ENCODE results near the gene HMGXB3.

HMGXB3 gene

DNA sequence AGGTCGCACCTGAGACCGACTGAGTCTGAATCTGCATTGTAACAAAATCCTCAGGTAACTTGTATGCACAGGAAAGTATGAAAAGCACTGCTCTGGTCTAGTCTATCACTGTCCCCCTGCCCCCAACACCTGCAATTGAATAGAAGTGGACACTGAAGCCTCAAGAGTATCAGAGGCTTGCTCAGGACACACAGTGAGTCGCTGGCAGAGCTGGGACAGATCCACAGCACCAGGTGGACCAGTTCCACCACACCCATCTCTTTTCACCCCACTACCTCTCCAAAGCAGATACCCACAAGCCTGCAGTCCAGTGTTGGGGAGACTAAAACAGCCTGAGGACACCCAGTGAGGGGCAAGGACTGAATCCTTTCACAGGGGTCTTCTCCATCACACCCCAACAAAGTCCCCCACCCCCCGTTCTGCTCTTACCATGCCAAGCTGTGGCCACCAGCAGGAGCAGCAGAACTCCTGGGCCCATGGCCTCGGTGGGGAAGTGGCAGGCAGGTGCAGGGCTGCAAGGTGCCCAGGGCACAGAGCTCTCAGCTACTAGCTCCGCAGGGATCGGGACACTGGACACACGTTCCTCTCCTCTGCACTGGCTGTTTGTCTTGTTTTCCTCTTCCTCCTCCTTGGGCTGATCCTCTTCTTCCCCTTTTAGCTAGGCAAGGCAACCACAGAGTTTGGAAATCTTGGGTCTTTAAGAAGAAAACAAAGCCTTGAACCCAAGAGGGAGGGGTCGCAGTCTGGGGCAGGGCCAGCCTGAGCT is 85.6 kb downstream of the HMGXB3 start, which contains the start of gene CSF1R:
CSF1R (minus strand) TSS at position 605 of the 766 bp plus-strand sequence; CDS start at position 478, 127 bp downstream.
- DNase-seq (ENCODE audit: low read depth in 2 of 2): no peak

DNA sequence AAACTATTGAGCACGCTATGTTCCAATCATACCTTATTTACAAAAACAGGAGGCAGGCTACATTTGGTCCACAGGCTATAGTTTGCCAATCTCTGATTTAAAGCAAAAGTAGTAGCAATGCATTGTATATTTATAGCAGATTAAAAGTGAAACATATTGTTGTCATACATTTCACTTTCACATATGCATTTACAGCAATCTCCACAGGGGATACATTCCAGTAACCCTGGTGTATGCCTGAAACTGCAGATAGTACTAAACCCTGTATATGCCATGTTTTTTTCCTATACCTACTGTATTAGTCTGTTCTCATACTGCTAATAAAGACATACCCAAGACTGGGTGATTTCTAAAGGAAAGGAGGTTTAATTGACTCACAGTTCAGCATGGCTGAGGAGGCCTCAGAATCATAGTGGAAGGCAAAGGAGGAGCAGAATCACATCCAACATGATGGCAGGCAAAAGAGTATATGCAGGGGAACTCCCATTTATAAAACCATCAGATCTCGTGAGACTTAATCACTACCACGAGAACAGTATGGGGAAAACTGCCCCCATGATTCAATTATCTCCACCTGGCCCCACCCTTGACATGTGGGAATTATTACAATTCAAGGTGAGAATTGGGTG is 91.7 kb downstream of the HMGXB3 start:
- DNase-seq (ENCODE audit: low read depth in 2 of 2): no peak

DNA sequence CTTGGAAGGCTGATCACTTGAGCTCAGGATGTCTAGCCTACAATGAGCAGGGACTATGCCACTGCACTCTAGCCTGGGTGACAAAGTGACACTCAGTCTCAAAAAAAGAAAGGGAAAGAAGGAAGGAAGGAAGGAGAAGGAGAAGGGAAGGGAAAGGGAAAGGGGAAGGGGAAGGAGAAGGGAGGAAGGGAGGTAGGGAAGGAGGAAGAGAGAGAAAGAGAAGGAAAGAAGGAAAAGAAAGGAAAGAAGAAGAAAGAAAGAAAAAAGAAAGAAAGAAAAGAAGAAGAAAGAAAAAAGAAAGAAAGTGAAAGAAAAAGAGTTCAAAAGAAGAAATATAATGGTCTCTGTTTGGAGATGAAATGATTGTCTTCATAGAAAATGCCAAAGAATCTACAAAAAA is 96.6 kb downstream of the HMGXB3 start:
- DNase-seq (ENCODE audit: low read depth in 2 of 2): no peak

DNA sequence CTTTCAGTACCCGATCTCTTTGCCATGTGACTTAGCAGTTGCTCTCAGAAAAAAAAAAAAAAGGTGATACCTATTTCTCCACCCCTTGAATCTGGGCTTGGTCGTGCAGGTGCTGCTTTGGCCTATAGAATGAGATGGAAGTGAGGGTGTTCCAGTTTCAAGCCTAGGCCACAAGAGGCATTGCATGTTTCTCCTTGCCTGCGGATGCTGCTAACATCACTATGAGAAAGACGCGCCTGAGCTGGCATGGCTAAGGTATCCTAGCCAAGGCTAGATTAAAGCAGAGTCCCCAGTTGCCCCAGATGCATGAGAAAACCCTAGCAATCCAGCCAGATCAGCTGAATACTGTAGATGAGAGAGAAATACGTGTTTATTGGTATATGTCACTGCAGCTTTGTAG is 100.5 kb downstream of the HMGXB3 start:
- DNase-seq (ENCODE audit: low read depth in 2 of 2): no peak

Data from stimulated activated CD4-positive, alpha-beta T cell treated with anti-CD3 and anti-CD28 coated beads, Interleukin-1b, Interleukin-23, amount 100 ng/mL, for 1 hour (primary cell).